ENCODE measurements around the gene PPIE. TPM values are rescaled to one million over a fixed set of nuclear protein-coding genes. Genes with fewer than 3 reads are reported as not detected.

Gene PPIE
- total RNA-seq, 2 donors from 2014 or later: 34.7 to 42.6 TPM

DNA sequence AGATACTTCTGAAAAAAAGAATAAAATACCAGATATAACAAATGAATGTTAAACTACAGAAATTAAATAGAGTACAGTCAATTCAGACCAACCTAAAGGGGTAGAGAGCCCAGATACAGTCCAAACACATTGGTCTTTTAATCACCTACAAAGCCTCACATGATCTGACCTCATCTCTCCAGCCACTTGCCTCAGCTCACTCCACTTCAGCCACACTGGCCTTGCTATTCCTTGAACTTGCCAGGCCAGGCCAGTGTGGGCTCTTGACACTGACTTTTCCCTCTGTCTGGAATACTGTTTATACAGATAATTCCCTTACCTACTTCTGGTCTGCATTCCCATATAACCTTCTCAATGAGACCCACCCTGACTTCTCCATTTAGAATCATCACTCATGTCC, 17.0 kb upstream of the PPIE start:
- Histone ChIP-seq H3K36me3 (no peaks in the 10 kb centered on the region), H3K4me1 (no peaks in the 10 kb centered on the region), H3K27ac (no peak overlapping the region), H3K9me3 (no peaks in the 10 kb centered on the region), H3K9ac (ENCODE audit: low read depth in 2 of 2, low read length in 2 of 2) (no peak overlapping the region), H3K27me3 (peaks cover 5% of the 10 kb centered on the region), H3K4me3 (no peak overlapping the region)
- TF ChIP-seq, protein P1, sequence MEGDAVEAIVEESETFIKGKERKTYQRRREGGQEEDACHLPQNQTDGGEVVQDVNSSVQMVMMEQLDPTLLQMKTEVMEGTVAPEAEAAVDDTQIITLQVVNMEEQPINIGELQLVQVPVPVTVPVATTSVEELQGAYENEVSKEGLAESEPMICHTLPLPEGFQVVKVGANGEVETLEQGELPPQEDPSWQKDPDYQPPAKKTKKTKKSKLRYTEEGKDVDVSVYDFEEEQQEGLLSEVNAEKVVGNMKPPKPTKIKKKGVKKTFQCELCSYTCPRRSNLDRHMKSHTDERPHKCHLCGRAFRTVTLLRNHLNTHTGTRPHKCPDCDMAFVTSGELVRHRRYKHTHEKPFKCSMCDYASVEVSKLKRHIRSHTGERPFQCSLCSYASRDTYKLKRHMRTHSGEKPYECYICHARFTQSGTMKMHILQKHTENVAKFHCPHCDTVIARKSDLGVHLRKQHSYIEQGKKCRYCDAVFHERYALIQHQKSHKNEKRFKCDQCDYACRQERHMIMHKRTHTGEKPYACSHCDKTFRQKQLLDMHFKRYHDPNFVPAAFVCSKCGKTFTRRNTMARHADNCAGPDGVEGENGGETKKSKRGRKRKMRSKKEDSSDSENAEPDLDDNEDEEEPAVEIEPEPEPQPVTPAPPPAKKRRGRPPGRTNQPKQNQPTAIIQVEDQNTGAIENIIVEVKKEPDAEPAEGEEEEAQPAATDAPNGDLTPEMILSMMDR (IDR thresholded peaks at IDR 0.05): no peak
- intact Hi-C loops (cut with DNase I): loop anchor here (5.0 kb wide), 1 partner anchor 114 kb away; no protein-coding TSS in a partner anchor
- DNase-seq: no peak

DNA sequence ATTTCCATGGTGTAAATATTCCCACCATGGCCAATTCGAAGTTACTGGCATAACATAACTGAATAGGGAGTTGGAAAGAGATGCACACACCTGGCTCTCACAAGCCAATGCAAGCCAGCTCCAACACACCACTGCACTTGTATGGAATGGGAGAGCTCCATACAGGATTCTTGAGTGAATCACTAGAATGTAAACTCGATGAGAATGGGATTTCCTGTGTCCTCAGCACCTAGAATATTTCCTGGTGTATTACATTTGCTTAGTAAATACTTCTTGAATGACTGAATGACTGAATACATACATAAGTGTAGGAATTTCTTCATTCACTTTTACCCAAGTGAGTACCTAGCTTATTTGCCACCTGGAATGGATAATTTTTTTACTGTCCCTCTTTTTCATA, 16.2 kb upstream of the PPIE start:
- no peak overlapping the region for H3K9ac ChIP-seq (ENCODE audit: low read depth in 2 of 2, low read length in 2 of 2)
- intact Hi-C loops (cut with DNase I): loop anchor here (5.0 kb wide), 1 partner anchor 115 kb away; no protein-coding TSS in a partner anchor
- DNase-seq: no peak
- no peaks in the 10 kb centered on the region for H3K36me3 ChIP-seq
- no peaks in the 10 kb centered on the region for H3K9me3 ChIP-seq
- peaks cover 9% of the 10 kb centered on the region for H3K27me3 ChIP-seq
- H3K27ac ChIP-seq: no peak overlapping the region
- TF ChIP-seq, protein P1 (IDR thresholded peaks at IDR 0.05): no peak
- H3K4me3 ChIP-seq: no peak overlapping the region
- H3K4me1 ChIP-seq: no peaks in the 10 kb centered on the region

DNA sequence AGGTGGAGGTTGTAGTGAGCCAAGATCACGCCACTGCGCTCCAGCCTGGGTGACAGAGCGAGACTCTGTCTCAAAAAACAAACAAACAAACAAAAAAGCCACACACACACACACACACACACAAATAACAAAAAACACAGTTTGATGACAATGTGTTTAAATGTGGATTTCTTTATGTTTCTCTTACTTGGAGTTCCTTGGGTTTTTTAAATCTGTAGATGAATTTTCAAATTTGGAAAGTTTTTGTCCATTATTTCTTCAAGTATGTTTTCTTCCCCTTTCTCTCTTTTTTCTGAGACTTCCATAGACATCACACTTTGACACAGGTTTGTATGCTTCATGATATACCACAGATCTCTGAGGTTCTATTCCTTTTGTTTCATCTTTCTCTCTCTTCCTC, 12.1 kb upstream of the PPIE start:
- Histone ChIP-seq H3K9ac (ENCODE audit: low read depth in 2 of 2, low read length in 2 of 2) (no peak overlapping the region), H3K9me3 (no peaks in the 10 kb centered on the region), H3K27me3 (peaks cover 17% of the 10 kb centered on the region), H3K4me1 (no peaks in the 10 kb centered on the region), H3K36me3 (no peaks in the 10 kb centered on the region), H3K27ac (no peak overlapping the region), H3K4me3 (no peak overlapping the region)
- TF ChIP-seq, protein P1 (IDR thresholded peaks at IDR 0.05): no peak
- no peak for DNase-seq
- intact Hi-C loops (cut with DNase I): no loop called here

DNA sequence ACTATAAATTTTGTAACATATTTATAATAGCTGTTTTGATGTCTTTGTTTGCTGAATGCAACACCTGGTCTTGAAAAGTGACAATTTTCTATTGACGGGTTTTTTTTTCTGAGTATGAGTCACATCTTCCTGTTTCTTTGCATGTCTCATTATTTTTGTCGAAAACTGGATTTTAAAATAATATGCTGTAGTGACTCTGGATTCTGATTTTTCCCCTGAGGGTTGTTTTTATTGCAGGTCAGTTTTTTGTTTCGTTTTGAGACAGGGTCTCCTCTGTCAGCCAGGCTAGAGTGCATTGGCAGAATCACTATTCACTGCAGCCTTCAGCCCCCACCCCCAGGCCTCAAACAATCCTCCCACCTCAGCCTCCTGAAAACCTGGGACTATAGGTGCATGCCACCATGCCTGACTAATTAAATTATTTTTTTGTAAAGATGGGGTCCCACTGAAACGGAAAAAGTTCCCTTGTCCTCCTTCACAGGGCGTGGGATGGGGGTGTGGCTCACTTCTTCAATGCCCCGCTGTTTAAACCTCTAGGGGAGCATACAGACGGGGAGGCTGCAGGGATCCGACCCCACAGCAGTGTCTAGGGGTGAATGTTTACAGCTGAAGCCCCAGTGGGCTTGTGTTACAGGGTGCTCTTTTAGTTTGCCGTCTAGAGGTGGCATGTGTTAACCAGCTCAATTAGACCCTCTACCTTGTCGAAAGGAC, 11.3 kb upstream of the PPIE start:
- Histone ChIP-seq H3K27me3 (peaks cover 17% of the 10 kb centered on the region), H3K4me1 (no peaks in the 10 kb centered on the region), H3K36me3 (no peaks in the 10 kb centered on the region), H3K27ac (no peak overlapping the region), H3K9me3 (no peaks in the 10 kb centered on the region), H3K9ac (ENCODE audit: low read depth in 2 of 2, low read length in 2 of 2) (no peak overlapping the region), H3K4me3 (no peak overlapping the region)
- no peak for DNase-seq
- TF ChIP-seq, protein P1 (IDR thresholded peaks at IDR 0.05): no peak
- intact Hi-C loops (cut with DNase I): no loop called here

DNA sequence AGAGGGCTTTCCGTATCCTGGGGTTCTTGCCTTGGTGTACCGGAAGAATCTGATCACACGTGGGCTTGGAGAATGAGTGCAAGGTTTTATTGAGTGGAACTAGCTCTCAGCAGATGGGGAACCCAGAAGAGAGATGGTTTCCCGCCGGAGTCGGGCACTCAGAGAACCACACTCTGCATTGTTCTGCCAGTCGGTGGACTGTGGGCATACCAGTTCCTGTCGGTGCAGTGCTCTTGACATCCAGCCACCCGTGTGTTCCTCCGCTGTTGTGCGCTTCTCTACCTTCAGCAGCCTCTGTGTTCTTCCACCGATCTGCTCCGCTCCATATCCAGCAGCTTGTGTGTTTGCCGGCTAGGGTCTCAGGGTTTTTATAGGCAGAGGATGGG, 10.8 kb upstream of the PPIE start:
- no peak overlapping the region for H3K27ac ChIP-seq
- H3K4me3 ChIP-seq: no peak overlapping the region
- no peaks in the 10 kb centered on the region for H3K36me3 ChIP-seq
- intact Hi-C loops (cut with DNase I): no loop called here
- TF ChIP-seq, protein P1 (IDR thresholded peaks at IDR 0.05): no peak
- H3K9me3 ChIP-seq: no peaks in the 10 kb centered on the region
- peaks cover 17% of the 10 kb centered on the region for H3K27me3 ChIP-seq
- H3K4me1 ChIP-seq: no peaks in the 10 kb centered on the region
- no peak for DNase-seq
- H3K9ac ChIP-seq (ENCODE audit: low read depth in 2 of 2, low read length in 2 of 2): no peak overlapping the region
